Brain microvascular endothelial cell (primary cell): ENCODE data around the gene CADM1.

ENCODE experiments used
- DNase-seq: peaks from one replicate; pipeline ENCODE4 v3.0.0-alpha.2; 2020
- H3K27ac ChIP-seq: fragments of 250-450 bp; sonication (Bioruptor Pico); 2 replicates; pipeline ENCODE4 v1.5.1; 2020; ENCODE audit warnings: mild to moderate bottlenecking, moderate library complexity
- H3K27me3 ChIP-seq: fragments of 250-450 bp; sonication (Bioruptor Pico); replicated peaks from 2 replicates; pipeline ENCODE4 v1.5.1; 2020; ENCODE audit warnings: mild to moderate bottlenecking
- H3K36me3 ChIP-seq: fragments of 250-450 bp; sonication (Bioruptor Pico); replicated peaks from 2 replicates; pipeline ENCODE4 v1.5.1; 2020; ENCODE audit warnings: mild to moderate bottlenecking
- H3K4me3 ChIP-seq: 2 replicates; pipeline ENCODE4 v1.5.1; 2011; ENCODE audit warnings: low read depth, mild to moderate bottlenecking, control low read depth, low read length, moderate library complexity
- CTCF ChIP-seq: IDR thresholded peaks from 2 replicates; pipeline ENCODE4 v1.5.1; 2011; ENCODE audit warnings: low read depth, mild to moderate bottlenecking, moderate library complexity, low read length, control low read depth, inconsistent platforms; ENCODE audit errors: missing control alignments
- in situ Hi-C: cut with HindIII; loops from 2 replicates; pipeline ENCODE4 v1.10.0; 2017; ENCODE audit warnings: low sequenced_read_pairs, low pct_ligation_motif_present

Gene CADM1

GRCh38 chr11:115282923-115283322 is 221.3 kb downstream of the CADM1 start:
- TF ChIP-seq CTCF: no peak
- in situ Hi-C loops: no loop called here
- no peaks in the 10 kb centered on the region for H3K36me3 ChIP-seq
- H3K4me3 ChIP-seq: no peak overlapping the region
- no peak for DNase-seq
- H3K27me3 ChIP-seq: no peaks in the 10 kb centered on the region
- no peak overlapping the region for H3K27ac ChIP-seq

GRCh38 chr11:115280775-115281174 is 223.4 kb downstream of the CADM1 start:
- H3K36me3 ChIP-seq: no peaks in the 10 kb centered on the region
- H3K27ac ChIP-seq: no peak overlapping the region

GRCh38 chr11:115279813-115280761 is 224.1 kb downstream of the CADM1 start:
- no peak for TF ChIP-seq CTCF
- no peak for DNase-seq
- Histone ChIP-seq H3K4me3 (no peak overlapping the region), H3K27me3 (no peaks in the 10 kb centered on the region), H3K27ac (no peak overlapping the region), H3K36me3 (no peaks in the 10 kb centered on the region)
- in situ Hi-C loops: no loop called here

More at GRCh38 chr11:115280775-115281174, 223.4 kb downstream of the CADM1 start:
- in situ Hi-C loops: no loop called here
- DNase-seq: no peak
- TF ChIP-seq CTCF: no peak
- H3K27me3 ChIP-seq: no peaks in the 10 kb centered on the region
- H3K4me3 ChIP-seq: no peak overlapping the region

GRCh38 chr11:115276799-115277198 is 227.4 kb downstream of the CADM1 start:
- Histone ChIP-seq H3K36me3 (no peaks in the 10 kb centered on the region), H3K27ac (no peak overlapping the region), H3K27me3 (no peaks in the 10 kb centered on the region), H3K4me3 (no peak overlapping the region)
- no peak for TF ChIP-seq CTCF
- DNase-seq: no peak
- in situ Hi-C loops: no loop called here

GRCh38 chr11:115276191-115276590 is 228.0 kb downstream of the CADM1 start:
- no peak for TF ChIP-seq CTCF
- Histone ChIP-seq H3K27me3 (no peaks in the 10 kb centered on the region), H3K36me3 (no peaks in the 10 kb centered on the region), H3K27ac (no peak overlapping the region), H3K4me3 (no peak overlapping the region)
- in situ Hi-C loops: no loop called here
- DNase-seq: no peak
